Hair follicular keratinocyte (primary cell): ENCODE measurements around the gene SLC20A1. TPM values are rescaled to one million over a fixed set of nuclear protein-coding genes. Genes with fewer than 3 reads are reported as not detected.

Experiments
- total RNA-seq: library from RNA; depleted of rRNA; stranded (reverse); fragments of >200 nt; gene quantifications from 2 replicates; pipeline ENCODE4 v1.2.3, GENCODE V29; 2015

The SLC20A1 gene
- total RNA-seq: 87.7 and 102 TPM in 2 replicates

GRCh38 chr2:112645310-112646101, at the start of gene SLC20A1:
TSS of gene SLC20A1 (plus strand) at chr2:112645939. CDS start at chr2:112646829, 890 bp downstream.

Other genes with a start within 250 kb of the SLC20A1 start
- gene RGPD8, start 212.3 kb upstream of the SLC20A1 start, total RNA-seq: 3.2 and 3.6 TPM in 2 replicates
- 35.7 and 38.7 TPM in 2 replicates for gene TTL, start 163.8 kb upstream of the SLC20A1 start, total RNA-seq
- gene POLR1B, start 103.5 kb upstream of the SLC20A1 start, total RNA-seq: 13.4 and 19.6 TPM in 2 replicates
- 34.8 and 39.6 TPM in 2 replicates for gene CHCHD5, start 61.3 kb upstream of the SLC20A1 start, total RNA-seq
- not detected in 2 replicates for gene NT5DC4, start 75.1 kb downstream of the SLC20A1 start, total RNA-seq
- gene CKAP2L, start 118.7 kb downstream of the SLC20A1 start, total RNA-seq: 11.3 and 21.2 TPM in 2 replicates
- gene IL1A, start 138.6 kb downstream of the SLC20A1 start, total RNA-seq: 305 and 483 TPM in 2 replicates
- 199 and 298 TPM in 2 replicates for gene IL1B, start 190.8 kb downstream of the SLC20A1 start, total RNA-seq